ENCODE results near the gene CBX4.

The CBX4 gene

GRCh38 chr17:79785017-79785899 lies 54.0 kb downstream of the CBX4 start:
- no peak for ATAC-seq
- TF ChIP-seq, protein P1, sequence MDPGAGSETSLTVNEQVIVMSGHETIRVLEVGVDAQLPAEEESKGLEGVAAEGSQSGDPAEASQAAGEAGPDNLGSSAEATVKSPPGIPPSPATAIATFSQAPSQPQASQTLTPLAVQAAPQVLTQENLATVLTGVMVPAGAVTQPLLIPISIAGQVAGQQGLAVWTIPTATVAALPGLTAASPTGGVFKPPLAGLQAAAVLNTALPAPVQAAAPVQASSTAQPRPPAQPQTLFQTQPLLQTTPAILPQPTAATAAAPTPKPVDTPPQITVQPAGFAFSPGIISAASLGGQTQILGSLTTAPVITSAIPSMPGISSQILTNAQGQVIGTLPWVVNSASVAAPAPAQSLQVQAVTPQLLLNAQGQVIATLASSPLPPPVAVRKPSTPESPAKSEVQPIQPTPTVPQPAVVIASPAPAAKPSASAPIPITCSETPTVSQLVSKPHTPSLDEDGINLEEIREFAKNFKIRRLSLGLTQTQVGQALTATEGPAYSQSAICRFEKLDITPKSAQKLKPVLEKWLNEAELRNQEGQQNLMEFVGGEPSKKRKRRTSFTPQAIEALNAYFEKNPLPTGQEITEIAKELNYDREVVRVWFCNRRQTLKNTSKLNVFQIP (CRISPR knock-in tag; IDR thresholded peaks at IDR 0.05; ENCODE audit: borderline replicate concordance, low read depth) = no peak
- no peak for TF ChIP-seq RARB (CRISPR knock-in tag; IDR thresholded peaks at IDR 0.05)
- TF ChIP-seq TCF4 (CRISPR knock-in tag; IDR thresholded peaks at IDR 0.05; ENCODE audit: borderline replicate concordance) = no peak
- no peak for TF ChIP-seq ZNF565 (CRISPR knock-in tag; conservative IDR thresholded peaks at IDR 0.05; ENCODE audit: low read depth)
- no peak for TF ChIP-seq ESRRG (CRISPR knock-in tag; IDR thresholded peaks at IDR 0.05)
- TF ChIP-seq CREB5 (CRISPR knock-in tag; IDR thresholded peaks at IDR 0.05; ENCODE audit: low read depth) = no peak
- no peak for TF ChIP-seq ARNTL (CRISPR knock-in tag; IDR thresholded peaks at IDR 0.05; ENCODE audit: borderline replicate concordance, low read depth)
- TF ChIP-seq SNAI2 (CRISPR knock-in tag; IDR thresholded peaks at IDR 0.05) = no peak
- TF ChIP-seq, protein P2, sequence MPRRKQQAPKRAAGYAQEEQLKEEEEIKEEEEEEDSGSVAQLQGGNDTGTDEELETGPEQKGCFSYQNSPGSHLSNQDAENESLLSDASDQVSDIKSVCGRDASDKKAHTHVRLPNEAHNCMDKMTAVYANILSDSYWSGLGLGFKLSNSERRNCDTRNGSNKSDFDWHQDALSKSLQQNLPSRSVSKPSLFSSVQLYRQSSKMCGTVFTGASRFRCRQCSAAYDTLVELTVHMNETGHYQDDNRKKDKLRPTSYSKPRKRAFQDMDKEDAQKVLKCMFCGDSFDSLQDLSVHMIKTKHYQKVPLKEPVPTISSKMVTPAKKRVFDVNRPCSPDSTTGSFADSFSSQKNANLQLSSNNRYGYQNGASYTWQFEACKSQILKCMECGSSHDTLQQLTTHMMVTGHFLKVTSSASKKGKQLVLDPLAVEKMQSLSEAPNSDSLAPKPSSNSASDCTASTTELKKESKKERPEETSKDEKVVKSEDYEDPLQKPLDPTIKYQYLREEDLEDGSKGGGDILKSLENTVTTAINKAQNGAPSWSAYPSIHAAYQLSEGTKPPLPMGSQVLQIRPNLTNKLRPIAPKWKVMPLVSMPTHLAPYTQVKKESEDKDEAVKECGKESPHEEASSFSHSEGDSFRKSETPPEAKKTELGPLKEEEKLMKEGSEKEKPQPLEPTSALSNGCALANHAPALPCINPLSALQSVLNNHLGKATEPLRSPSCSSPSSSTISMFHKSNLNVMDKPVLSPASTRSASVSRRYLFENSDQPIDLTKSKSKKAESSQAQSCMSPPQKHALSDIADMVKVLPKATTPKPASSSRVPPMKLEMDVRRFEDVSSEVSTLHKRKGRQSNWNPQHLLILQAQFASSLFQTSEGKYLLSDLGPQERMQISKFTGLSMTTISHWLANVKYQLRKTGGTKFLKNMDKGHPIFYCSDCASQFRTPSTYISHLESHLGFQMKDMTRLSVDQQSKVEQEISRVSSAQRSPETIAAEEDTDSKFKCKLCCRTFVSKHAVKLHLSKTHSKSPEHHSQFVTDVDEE (CRISPR knock-in tag; IDR thresholded peaks at IDR 0.05) = no peak
- TF ChIP-seq ZNF70 (CRISPR knock-in tag; IDR thresholded peaks at IDR 0.05) = no peak
- TF ChIP-seq ZFP3 (CRISPR knock-in tag; IDR thresholded peaks at IDR 0.05) = no peak
- no peak for TF ChIP-seq PATZ1 (CRISPR knock-in tag; IDR thresholded peaks at IDR 0.05; ENCODE audit: borderline replicate concordance)
- no peak for TF ChIP-seq GLIS3 (CRISPR knock-in tag; IDR thresholded peaks at IDR 0.05)
- TF ChIP-seq CSRNP3 (CRISPR knock-in tag; IDR thresholded peaks at IDR 0.05) = no peak
- no peak for TF ChIP-seq TOX (CRISPR knock-in tag; IDR thresholded peaks at IDR 0.05; ENCODE audit: borderline replicate concordance)
- TF ChIP-seq OSR1 (CRISPR knock-in tag; IDR thresholded peaks at IDR 0.05) = no peak

GRCh38 chr17:79784353-79785016 lies 54.8 kb downstream of the CBX4 start:
- no peak for ATAC-seq
- TF ChIP-seq PPARA (CRISPR knock-in tag; IDR thresholded peaks at IDR 0.05; ENCODE audit: borderline replicate concordance) (no peak), GLIS3 (CRISPR knock-in tag; IDR thresholded peaks at IDR 0.05) (no peak), PATZ1 (CRISPR knock-in tag; IDR thresholded peaks at IDR 0.05; ENCODE audit: borderline replicate concordance) (no peak), RARB (CRISPR knock-in tag; IDR thresholded peaks at IDR 0.05) (no peak), ZNF565 (CRISPR knock-in tag; conservative IDR thresholded peaks at IDR 0.05; ENCODE audit: low read depth) (no peak), OSR1 (CRISPR knock-in tag; IDR thresholded peaks at IDR 0.05) (no peak), ESRRG (CRISPR knock-in tag; IDR thresholded peaks at IDR 0.05) (no peak), TCF4 (CRISPR knock-in tag; IDR thresholded peaks at IDR 0.05; ENCODE audit: borderline replicate concordance) (no peak), SNAI2 (CRISPR knock-in tag; IDR thresholded peaks at IDR 0.05) (no peak), ARNTL (CRISPR knock-in tag; IDR thresholded peaks at IDR 0.05; ENCODE audit: borderline replicate concordance, low read depth) (no peak), ZC3H10 (CRISPR knock-in tag; IDR thresholded peaks at IDR 0.05) (no peak), BACH2 (CRISPR knock-in tag; IDR thresholded peaks at IDR 0.05; ENCODE audit: borderline replicate concordance) (no peak)
- TF ChIP-seq, protein P1 (CRISPR knock-in tag; IDR thresholded peaks at IDR 0.05; ENCODE audit: borderline replicate concordance, low read depth) = no peak
- TF ChIP-seq, protein P2 (CRISPR knock-in tag; IDR thresholded peaks at IDR 0.05) = no peak

Measured in SK-N-SH treated with all-trans-retinoic acid at 6 μM for 48 hours (cell line).